ENCODE measurements around the gene RC3H1. TPM values are rescaled to one million over a fixed set of nuclear protein-coding genes. Genes with fewer than 3 reads are reported as not detected.
"Not testable (repeated sequence)": the region's sequence is repeated elsewhere in the genome, so short reads cannot be mapped to it uniquely, and the experiment has no call there.

RC3H1 gene
- total RNA-seq, 6 experiments from 2014 or later, result 21.9 to 28.2 (median 23.3) TPM

DNA sequence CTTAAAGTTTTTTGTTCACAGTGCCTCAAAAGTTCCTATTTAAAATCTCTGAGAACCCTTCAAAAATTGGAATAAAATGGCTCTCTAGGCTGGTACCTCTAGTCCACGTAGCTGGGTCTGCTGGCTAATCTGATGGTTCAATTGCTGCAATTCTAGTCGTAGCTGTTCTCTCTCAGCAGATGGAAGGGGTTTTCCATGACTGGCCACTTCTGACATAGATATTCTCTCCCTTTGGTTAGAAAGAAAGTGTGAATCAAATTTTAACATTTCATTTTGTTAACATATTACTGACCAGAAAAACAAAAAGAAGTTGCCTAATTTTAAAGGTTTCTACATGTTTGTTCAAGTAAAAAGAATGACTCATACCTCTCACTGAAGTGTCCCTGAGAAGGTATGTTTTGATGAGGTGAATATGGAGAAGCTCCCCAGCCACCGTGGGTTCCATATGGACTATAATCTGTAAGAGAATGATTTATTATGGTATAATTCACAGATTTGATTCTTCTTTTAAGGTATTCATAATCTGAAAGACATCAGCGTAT lies 75.7 kb downstream of the RC3H1 start:
- Mint-ChIP-seq H3K4me3 (no peak overlapping the region), H3K27me3 (ENCODE audit: insufficient read depth) (no peaks in the 10 kb centered on the region), H3K4me1 (ENCODE audit: low read depth) (peaks cover 9% of the 10 kb centered on the region; the same call in 1 of the 2 replicates), H3K9me3 (no peaks in the 10 kb centered on the region), H3K27ac (0 out of 2 replicates have a peak overlapping the region, but pooled peaks have one; percentile 18), H3K36me3 (ENCODE audit: low read depth) (peaks cover 15% of the 10 kb centered on the region)
- TF ChIP-seq, protein P1, sequence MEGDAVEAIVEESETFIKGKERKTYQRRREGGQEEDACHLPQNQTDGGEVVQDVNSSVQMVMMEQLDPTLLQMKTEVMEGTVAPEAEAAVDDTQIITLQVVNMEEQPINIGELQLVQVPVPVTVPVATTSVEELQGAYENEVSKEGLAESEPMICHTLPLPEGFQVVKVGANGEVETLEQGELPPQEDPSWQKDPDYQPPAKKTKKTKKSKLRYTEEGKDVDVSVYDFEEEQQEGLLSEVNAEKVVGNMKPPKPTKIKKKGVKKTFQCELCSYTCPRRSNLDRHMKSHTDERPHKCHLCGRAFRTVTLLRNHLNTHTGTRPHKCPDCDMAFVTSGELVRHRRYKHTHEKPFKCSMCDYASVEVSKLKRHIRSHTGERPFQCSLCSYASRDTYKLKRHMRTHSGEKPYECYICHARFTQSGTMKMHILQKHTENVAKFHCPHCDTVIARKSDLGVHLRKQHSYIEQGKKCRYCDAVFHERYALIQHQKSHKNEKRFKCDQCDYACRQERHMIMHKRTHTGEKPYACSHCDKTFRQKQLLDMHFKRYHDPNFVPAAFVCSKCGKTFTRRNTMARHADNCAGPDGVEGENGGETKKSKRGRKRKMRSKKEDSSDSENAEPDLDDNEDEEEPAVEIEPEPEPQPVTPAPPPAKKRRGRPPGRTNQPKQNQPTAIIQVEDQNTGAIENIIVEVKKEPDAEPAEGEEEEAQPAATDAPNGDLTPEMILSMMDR (IDR thresholded peaks at IDR 0.05), result no peak
- no peak for DNase-seq

DNA sequence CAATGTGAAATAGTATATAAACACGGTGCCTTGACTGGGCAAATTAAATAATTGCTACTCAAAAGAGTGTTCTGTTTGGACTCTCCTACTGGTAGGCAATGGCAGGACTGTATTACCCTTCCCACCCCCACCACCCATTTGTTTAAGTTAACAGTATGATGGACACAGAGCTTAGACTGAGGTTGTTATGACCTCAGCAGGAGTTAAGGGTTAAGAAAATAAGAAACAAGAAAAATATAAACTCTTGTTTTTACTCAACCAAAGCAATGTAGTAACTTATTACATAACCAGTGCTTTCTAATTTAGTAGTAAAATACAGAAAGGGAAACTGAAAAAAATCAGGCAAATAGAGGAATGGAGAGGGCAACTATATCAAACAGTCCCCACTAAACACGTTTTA lies 85.1 kb downstream of the RC3H1 start:
- Mint-ChIP-seq H3K9me3 (no peaks in the 10 kb centered on the region), H3K4me3 (no peak overlapping the region), H3K27me3 (ENCODE audit: insufficient read depth) (no peaks in the 10 kb centered on the region), H3K36me3 (ENCODE audit: low read depth) (peaks cover 19% of the 10 kb centered on the region), H3K4me1 (ENCODE audit: low read depth) (no peaks in the 10 kb centered on the region), H3K27ac (no peak overlapping the region)
- TF ChIP-seq, protein P1 (IDR thresholded peaks at IDR 0.05), result no peak
- no peak for DNase-seq

DNA sequence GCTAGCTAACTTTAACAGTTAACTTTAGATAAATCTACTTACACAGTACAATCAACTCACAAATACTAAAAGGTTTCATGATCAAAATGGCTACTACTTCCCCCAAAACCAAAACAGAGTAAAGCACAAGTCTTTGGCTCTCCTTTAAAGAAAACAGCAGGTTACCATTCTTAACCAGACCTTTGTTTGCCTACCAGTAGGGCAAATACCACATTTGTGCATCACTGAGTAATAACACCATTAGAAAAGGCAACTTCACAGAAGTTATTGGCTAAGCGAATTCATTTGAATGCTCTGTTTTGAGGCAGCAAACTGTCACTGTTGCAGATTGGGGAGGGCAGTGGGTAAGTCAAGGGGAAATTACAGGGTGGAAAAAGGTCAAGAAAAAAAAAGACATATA lies 87.7 kb downstream of the RC3H1 start:
- H3K4me3 Mint-ChIP-seq, result no peak overlapping the region

DNA sequence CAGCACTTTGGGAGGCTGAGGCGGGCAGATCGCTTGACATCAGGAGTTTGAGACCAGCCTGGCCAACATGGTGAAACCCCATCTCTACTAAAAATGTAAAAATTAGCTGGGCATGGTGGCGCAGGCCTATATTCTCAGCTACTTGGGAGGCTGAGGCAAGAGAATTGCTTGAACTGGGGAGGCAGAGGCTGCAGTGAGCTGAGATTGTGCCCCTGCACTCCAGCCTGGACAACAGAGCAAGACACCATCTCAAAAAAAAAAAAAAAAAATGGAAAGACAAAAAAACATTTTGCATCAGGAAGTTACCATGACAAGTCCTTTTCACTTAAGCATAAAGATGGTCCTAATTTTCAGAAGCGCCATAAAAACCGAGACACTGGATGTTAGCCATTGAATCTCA lies 91.6 kb downstream of the RC3H1 start:
- not testable (repeated sequence) for H3K27ac Mint-ChIP-seq; H3K36me3 Mint-ChIP-seq (ENCODE audit: low read depth); H3K4me1 Mint-ChIP-seq (ENCODE audit: low read depth); H3K4me3 Mint-ChIP-seq; DNase-seq; H3K27me3 Mint-ChIP-seq (ENCODE audit: insufficient read depth); H3K9me3 Mint-ChIP-seq

More for the DNA sequence above, 87.7 kb downstream of the RC3H1 start:
- Mint-ChIP-seq H3K36me3 (ENCODE audit: low read depth) (peaks cover 19% of the 10 kb centered on the region), H3K27ac (no peak overlapping the region), H3K27me3 (ENCODE audit: insufficient read depth) (no peaks in the 10 kb centered on the region), H3K4me1 (ENCODE audit: low read depth) (no peaks in the 10 kb centered on the region), H3K9me3 (no peaks in the 10 kb centered on the region)
- TF ChIP-seq, protein P1 (IDR thresholded peaks at IDR 0.05), result no peak
- DNase-seq, result no peak

DNA sequence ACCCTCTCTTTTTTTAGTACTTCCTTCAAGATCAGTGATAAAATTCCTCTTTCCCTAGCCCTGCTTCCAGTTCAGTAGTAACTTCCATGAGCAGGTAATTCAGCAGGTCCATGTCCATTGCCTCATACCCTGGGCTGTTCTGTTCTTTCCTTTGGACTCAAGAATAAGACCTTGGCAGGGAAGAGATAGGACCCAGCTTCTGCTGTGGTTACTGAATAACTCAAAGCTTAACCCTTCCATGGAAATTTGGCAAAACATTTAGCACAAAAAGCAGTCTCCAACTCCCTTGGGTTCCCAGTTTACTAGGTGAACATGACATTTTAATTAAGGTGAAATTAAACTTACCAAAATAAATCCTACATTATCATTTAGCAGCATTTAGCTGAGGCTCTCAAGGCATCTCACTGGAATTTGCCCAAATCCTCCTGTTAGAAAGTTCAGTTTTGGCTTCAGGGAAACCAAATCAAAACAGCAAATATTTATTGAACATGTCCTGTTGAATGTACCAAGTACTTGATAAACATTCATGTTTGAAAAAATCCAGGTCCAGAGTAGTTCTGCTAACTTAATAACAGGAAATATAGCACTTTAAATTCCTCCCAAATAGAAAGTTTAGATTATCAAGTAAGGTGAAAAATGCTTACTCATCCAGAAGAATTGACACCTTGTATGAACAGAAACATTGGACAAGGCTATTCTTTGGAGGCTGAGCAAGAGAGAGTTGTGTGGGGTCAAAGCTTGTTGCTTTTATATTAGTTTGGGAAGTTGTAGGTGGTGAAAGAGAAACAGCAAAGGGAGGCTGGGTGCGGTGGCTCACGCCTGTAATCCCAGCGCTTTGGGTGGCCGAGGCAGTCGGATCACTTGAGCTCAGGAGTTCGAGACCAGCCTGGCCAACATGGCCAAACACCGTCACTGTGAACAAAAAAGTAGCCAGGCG lies 96.6 kb downstream of the RC3H1 start:
- Mint-ChIP-seq H3K4me1 (ENCODE audit: low read depth) (no peaks in the 10 kb centered on the region), H3K27ac (no peak overlapping the region)
- TF ChIP-seq, protein P1 (IDR thresholded peaks at IDR 0.05), result no peak

DNA sequence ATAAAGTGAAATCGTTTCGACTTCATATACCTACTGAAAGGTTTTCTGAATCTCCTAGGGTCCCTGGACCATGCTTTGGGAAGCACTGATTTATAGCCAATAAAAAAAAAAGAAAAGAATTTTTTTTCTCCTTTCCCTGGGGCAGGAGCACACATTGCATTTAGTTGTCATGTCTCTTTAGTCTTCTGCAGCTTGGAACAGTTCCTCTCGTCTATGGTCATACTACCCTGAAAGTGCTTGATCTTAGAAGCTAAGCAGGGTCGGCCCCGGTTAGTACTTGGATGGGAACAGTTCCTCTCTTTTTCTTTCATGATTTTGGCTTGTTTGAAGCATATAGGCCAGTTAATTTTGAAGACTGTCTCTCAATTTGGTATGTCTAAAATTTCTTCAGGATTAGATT lies 101.3 kb downstream of the RC3H1 start:
- TF ChIP-seq, protein P1 (IDR thresholded peaks at IDR 0.05), result no peak
- Mint-ChIP-seq H3K27me3 (ENCODE audit: insufficient read depth) (no peaks in the 10 kb centered on the region; the same call in 1 of the 2 replicates), H3K9me3 (no peaks in the 10 kb centered on the region), H3K4me1 (ENCODE audit: low read depth) (no peaks in the 10 kb centered on the region), H3K27ac (no peak overlapping the region), H3K4me3 (no peak overlapping the region), H3K36me3 (ENCODE audit: low read depth) (no peaks in the 10 kb centered on the region)
- no peak for DNase-seq

More for the DNA sequence above, 96.6 kb downstream of the RC3H1 start:
- DNase-seq, result no peak
- no peak overlapping the region for H3K4me3 Mint-ChIP-seq
- no peaks in the 10 kb centered on the region; the same call in 1 of the 2 replicates for H3K36me3 Mint-ChIP-seq (ENCODE audit: low read depth)
- no peaks in the 10 kb centered on the region for H3K9me3 Mint-ChIP-seq
- H3K27me3 Mint-ChIP-seq (ENCODE audit: insufficient read depth), result peaks cover 2% of the 10 kb centered on the region; the same call in 1 of the 2 replicates
